Measurements from ENCODE around the gene ADD2. TPM values are rescaled to one million over a fixed set of nuclear protein-coding genes. Genes with fewer than 3 reads are reported as not detected.

ADD2 gene
- total RNA-seq, 2 donors from 2014 or later: 2.3 to 7.6 TPM

DNA sequence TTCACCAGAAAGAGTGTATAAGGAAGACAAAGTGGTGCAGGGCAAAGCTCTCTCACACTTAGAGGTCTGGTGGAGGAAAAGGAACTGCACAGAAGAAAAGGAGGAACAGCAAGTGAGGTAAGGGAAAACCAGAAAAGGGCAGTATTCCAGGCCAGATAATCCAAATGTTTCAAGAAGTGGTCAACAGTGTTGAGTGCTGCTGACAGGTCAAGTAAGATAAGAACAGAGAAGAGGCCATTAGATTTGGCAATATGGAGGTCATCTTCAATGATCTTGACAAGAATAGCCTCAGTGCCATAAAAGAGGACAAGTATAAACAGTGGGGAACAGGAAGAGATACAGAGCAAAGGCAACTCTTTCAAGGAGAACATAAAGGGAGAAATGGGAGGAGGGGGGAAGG, 15.0 kb downstream of the ADD2 start:
- Histone ChIP-seq H3K27me3 (no peaks in the 10 kb centered on the region), H3K4me1 (no peaks in the 10 kb centered on the region), H3K9me3 (no peaks in the 10 kb centered on the region), H3K27ac (no peak overlapping the region), H3K4me3 (no peak overlapping the region), H3K36me3 (replicated peaks in 1 of 2; ENCODE audit: insufficient read depth in 1 of 2, low read depth in 2 of 2) (no peaks in the 10 kb centered on the region)
- intact Hi-C loops (cut with DNase I): no loop called here
- no peak for ATAC-seq
- no peak for DNase-seq
- TF ChIP-seq CTCF (IDR thresholded peaks at IDR 0.05) (no peak), POLR2A (IDR thresholded peaks at IDR 0.05) (no peak)

GRCh38 chr2:70752396-70752795, 15.6 kb downstream of the ADD2 start:
- TF ChIP-seq POLR2A (IDR thresholded peaks at IDR 0.05) (no peak), CTCF (IDR thresholded peaks at IDR 0.05) (no peak)
- no peak overlapping the region for H3K4me3 ChIP-seq
- no peak overlapping the region for H3K27ac ChIP-seq
- no peak for DNase-seq
- no peaks in the 10 kb centered on the region for H3K9me3 ChIP-seq
- no peaks in the 10 kb centered on the region for H3K4me1 ChIP-seq
- no peak for ATAC-seq
- WGBS, 2 donors: 83 to 89% methylated on average over 1 of the region's 1 CpG
- H3K36me3 ChIP-seq (replicated peaks in 1 of 2; ENCODE audit: insufficient read depth in 1 of 2, low read depth in 2 of 2): no peaks in the 10 kb centered on the region
- no peaks in the 10 kb centered on the region for H3K27me3 ChIP-seq
- intact Hi-C loops (cut with DNase I): no loop called here

DNA sequence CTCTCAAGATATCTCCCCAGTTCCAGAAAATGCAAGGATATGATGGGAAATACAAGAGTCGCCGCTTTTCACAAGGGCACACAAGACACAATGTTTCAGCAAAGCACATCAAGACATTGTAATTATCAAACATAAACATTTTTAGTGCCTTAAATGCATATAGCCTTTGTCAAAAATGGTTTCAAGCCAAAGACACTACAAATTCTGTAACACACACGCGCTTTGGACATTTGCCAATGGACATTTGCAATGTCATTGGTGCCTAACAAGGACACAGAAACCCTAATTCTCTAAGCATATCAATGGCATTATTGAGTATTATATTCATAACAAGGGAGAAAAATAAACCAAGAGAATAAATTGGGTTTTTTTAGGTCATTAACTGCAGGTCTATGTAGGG, 16.1 kb downstream of the ADD2 start:
- DNase-seq: peak in 1 of 4 donors; percentile 7
- Histone ChIP-seq H3K4me1 (no peaks in the 10 kb centered on the region), H3K27me3 (no peaks in the 10 kb centered on the region), H3K4me3 (no peak overlapping the region), H3K9me3 (no peaks in the 10 kb centered on the region), H3K27ac (no peak overlapping the region), H3K36me3 (replicated peaks in 1 of 2; ENCODE audit: insufficient read depth in 1 of 2, low read depth in 2 of 2) (no peaks in the 10 kb centered on the region)
- 61 to 71% methylated on average over 4 of the region's 4 CpGs for WGBS, 2 donors
- intact Hi-C loops (cut with DNase I): no loop called here
- ATAC-seq: no peak
- TF ChIP-seq POLR2A (IDR thresholded peaks at IDR 0.05) (no peak), CTCF (IDR thresholded peaks at IDR 0.05) (no peak)

DNA sequence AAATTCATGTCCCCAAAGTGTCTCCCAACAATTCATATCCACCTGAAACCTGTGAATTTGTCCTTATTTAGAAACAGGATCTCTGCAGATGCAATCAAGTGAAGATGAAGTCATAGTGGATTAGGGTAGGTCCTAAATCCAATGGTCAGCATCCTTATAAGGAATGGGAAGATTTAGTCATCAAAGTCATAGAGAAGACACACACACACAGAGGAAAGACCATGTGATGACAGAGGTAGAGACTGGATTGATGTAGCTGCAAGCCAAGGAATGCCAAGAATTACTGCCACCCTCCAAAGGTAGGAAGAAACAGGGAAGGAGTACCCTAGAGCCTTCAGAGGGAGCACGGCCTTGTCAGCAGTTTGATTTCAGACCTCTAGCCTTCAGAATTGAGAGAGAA, 17.7 kb downstream of the ADD2 start:
- intact Hi-C loops (cut with DNase I): no loop called here

More for the DNA sequence above, 17.7 kb downstream of the ADD2 start:
- TF ChIP-seq CTCF (IDR thresholded peaks at IDR 0.05) (no peak), POLR2A (IDR thresholded peaks at IDR 0.05) (no peak)
- Histone ChIP-seq H3K27ac (no peak overlapping the region), H3K27me3 (no peaks in the 10 kb centered on the region), H3K4me3 (no peak overlapping the region), H3K4me1 (no peaks in the 10 kb centered on the region), H3K9me3 (no peaks in the 10 kb centered on the region), H3K36me3 (replicated peaks in 1 of 2; ENCODE audit: insufficient read depth in 1 of 2, low read depth in 2 of 2) (no peaks in the 10 kb centered on the region)
- WGBS, 2 donors: 50 to 84% methylated on average over 1 of the region's 1 CpG
- no peak for DNase-seq
- no peak for ATAC-seq
